ENCODE data around the gene C16orf95. TPM values are rescaled to one million over a fixed set of nuclear protein-coding genes. Genes with fewer than 3 reads are reported as not detected.

The C16orf95 gene
- total and polyA plus RNA-seq, 3 experiments from 2014 or later, result 2.5 to 8.4 (median 7.5) TPM

DNA sequence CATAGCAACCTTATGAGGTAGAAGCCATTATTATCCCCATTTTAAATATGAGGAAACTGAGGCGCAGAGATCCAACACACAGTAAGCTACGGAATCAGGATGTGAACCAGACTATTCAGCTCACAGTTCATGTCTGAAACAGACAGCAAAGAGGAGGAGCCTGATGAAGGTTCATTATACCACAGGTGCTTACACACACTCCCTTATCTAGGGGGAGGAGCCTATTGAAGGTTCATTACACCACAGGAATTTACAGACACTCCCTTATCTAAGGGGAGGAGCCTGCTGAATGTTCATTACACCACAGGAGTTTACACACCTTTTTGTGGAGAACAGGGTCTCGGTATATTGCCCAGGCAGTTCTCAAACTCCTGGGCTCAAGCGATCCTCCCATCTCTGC is 21.9 kb downstream of the C16orf95 start:
- H3K27ac ChIP-seq (ENCODE audit: low read depth, low read length), result no peak overlapping the region
- no peak overlapping the region for H3K4me3 Mint-ChIP-seq
- peak in 1 of 5 donors; percentile 8 for DNase-seq
- peaks cover 0 to 4% (median 3%) of the 10 kb centered on the region in 3 donors for H3K36me3 Mint-ChIP-seq
- H3K4me3 ChIP-seq (ENCODE audit: low read length), result no peak overlapping the region
- POLR2A ChIA-PET, result no interaction called here
- no peaks in the 10 kb centered on the region for H3K4me1 ChIP-seq (ENCODE audit: insufficient read depth, low read length)
- no peaks in the 10 kb centered on the region for H3K27me3 ChIP-seq (ENCODE audit: insufficient read depth, low read length, poor library complexity, severe bottlenecking)
- CTCF ChIA-PET, result no interaction called here
- H3K36me3 ChIP-seq (ENCODE audit: insufficient read depth, low read length), result no peaks in the 10 kb centered on the region
- H3K9me3 Mint-ChIP-seq, result peaks cover 0 to 2% (median 0%) of the 10 kb centered on the region in 5 donors
- no peak overlapping the region for H3K27ac Mint-ChIP-seq
- H3K4me1 Mint-ChIP-seq, result peaks cover 3 to 4% (median 3%) of the 10 kb centered on the region in 3 donors
- H3K9me3 ChIP-seq (ENCODE audit: low read length), result no peaks in the 10 kb centered on the region
- no peaks in the 10 kb centered on the region for H3K27me3 Mint-ChIP-seq

GRCh38 chr16:87293990-87294389 is 23.2 kb downstream of the C16orf95 start:
- CTCF ChIA-PET, result no interaction called here
- DNase-seq, result no peak
- POLR2A ChIA-PET, result no interaction called here

DNA sequence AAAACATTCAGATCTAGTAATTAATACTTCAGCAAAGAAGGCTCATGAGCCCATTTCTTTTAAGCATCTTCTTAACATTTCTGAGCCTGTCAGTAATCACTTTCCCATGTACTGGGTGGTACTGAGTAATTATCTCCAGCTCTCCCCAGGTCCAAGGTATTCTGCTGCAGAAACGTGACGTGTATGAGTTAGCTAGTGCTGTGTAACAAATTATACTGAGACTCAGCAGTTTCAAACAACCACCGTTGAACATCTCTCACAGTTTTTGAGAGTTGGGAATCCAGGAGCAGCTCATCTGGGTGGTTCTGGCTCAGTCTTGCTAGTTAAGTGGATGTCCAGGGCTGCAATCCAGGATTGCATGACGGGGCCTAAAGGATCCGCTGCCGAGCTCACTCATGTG is 25.2 kb downstream of the C16orf95 start:
- CTCF ChIA-PET, result interaction anchor here (1.6 kb wide), 1 partner anchor 102 kb away, joined by 4 read pairs; no protein-coding TSS in a partner anchor

More at GRCh38 chr16:87293990-87294389, 23.2 kb downstream of the C16orf95 start:
- Histone ChIP-seq H3K4me1 (ENCODE audit: insufficient read depth, low read length) (no peaks in the 10 kb centered on the region), H3K27me3 (ENCODE audit: insufficient read depth, low read length, poor library complexity, severe bottlenecking) (no peaks in the 10 kb centered on the region), H3K4me3 (ENCODE audit: low read length) (no peak overlapping the region), H3K27ac (ENCODE audit: low read depth, low read length) (no peak overlapping the region), H3K36me3 (ENCODE audit: insufficient read depth, low read length) (no peaks in the 10 kb centered on the region), H3K9me3 (ENCODE audit: low read length) (no peaks in the 10 kb centered on the region)
- no peaks in the 10 kb centered on the region for H3K27me3 Mint-ChIP-seq
- peaks cover 3 to 4% (median 3%) of the 10 kb centered on the region in 3 donors for H3K4me1 Mint-ChIP-seq
- H3K36me3 Mint-ChIP-seq, result peaks cover 0 to 3% (median 2%) of the 10 kb centered on the region in 3 donors
- H3K27ac Mint-ChIP-seq, result peak overlapping the region in 2 of 8 donors; percentile 59 to 94
- peaks cover 0 to 2% (median 0%) of the 10 kb centered on the region in 5 donors for H3K9me3 Mint-ChIP-seq
- H3K4me3 Mint-ChIP-seq, result no peak overlapping the region

GRCh38 chr16:87288753-87289362 is 28.3 kb downstream of the C16orf95 start:
- POLR2A ChIA-PET, result no interaction called here

More for the DNA sequence above, 25.2 kb downstream of the C16orf95 start:
- Histone ChIP-seq H3K27me3 (ENCODE audit: insufficient read depth, low read length, poor library complexity, severe bottlenecking) (no peaks in the 10 kb centered on the region), H3K4me3 (ENCODE audit: low read length) (no peak overlapping the region), H3K9me3 (ENCODE audit: low read length) (no peaks in the 10 kb centered on the region), H3K36me3 (ENCODE audit: insufficient read depth, low read length) (no peaks in the 10 kb centered on the region), H3K4me1 (ENCODE audit: insufficient read depth, low read length) (no peaks in the 10 kb centered on the region), H3K27ac (ENCODE audit: low read depth, low read length) (no peak overlapping the region)
- Mint-ChIP-seq H3K4me1 (no peaks in the 10 kb centered on the region), H3K27ac (no peak overlapping the region), H3K4me3 (no peak overlapping the region), H3K27me3 (no peaks in the 10 kb centered on the region), H3K36me3 (peaks cover 0 to 3% (median 2%) of the 10 kb centered on the region in 3 donors), H3K9me3 (peaks cover 0 to 5% (median 2%) of the 10 kb centered on the region in 5 donors)
- no peak for DNase-seq
- POLR2A ChIA-PET, result no interaction called here

GRCh38 chr16:87286839-87287626 is 30.2 kb downstream of the C16orf95 start:
- Histone ChIP-seq H3K9me3 (ENCODE audit: low read length) (no peaks in the 10 kb centered on the region), H3K4me3 (ENCODE audit: low read length) (no peak overlapping the region), H3K27me3 (ENCODE audit: insufficient read depth, low read length, poor library complexity, severe bottlenecking) (no peaks in the 10 kb centered on the region), H3K4me1 (ENCODE audit: insufficient read depth, low read length) (no peaks in the 10 kb centered on the region), H3K36me3 (ENCODE audit: insufficient read depth, low read length) (no peaks in the 10 kb centered on the region), H3K27ac (ENCODE audit: low read depth, low read length) (no peak overlapping the region)
- no peak for DNase-seq
- Mint-ChIP-seq H3K4me1 (no peaks in the 10 kb centered on the region), H3K9me3 (peaks cover 0 to 9% (median 0%) of the 10 kb centered on the region in 5 donors), H3K27me3 (no peaks in the 10 kb centered on the region), H3K27ac (no peak overlapping the region), H3K36me3 (peaks cover 0 to under 1% (median 0%) of the 10 kb centered on the region in 3 donors), H3K4me3 (no peak overlapping the region)
- ChIA-PET CTCF (interaction anchor here (1.9 kb wide), 1 partner anchor 11 kb away, joined by 5 read pairs; no protein-coding TSS in a partner anchor), POLR2A (no interaction called here)

More at GRCh38 chr16:87288753-87289362, 28.3 kb downstream of the C16orf95 start:
- no peak overlapping the region for H3K27ac Mint-ChIP-seq
- H3K4me1 ChIP-seq (ENCODE audit: insufficient read depth, low read length), result no peaks in the 10 kb centered on the region
- DNase-seq, result no peak
- no peak overlapping the region for H3K4me3 Mint-ChIP-seq
- H3K36me3 Mint-ChIP-seq, result peaks cover 0 to 3% (median 2%) of the 10 kb centered on the region in 3 donors
- H3K36me3 ChIP-seq (ENCODE audit: insufficient read depth, low read length), result no peaks in the 10 kb centered on the region
- H3K4me1 Mint-ChIP-seq, result no peaks in the 10 kb centered on the region
- no peaks in the 10 kb centered on the region for H3K27me3 ChIP-seq (ENCODE audit: insufficient read depth, low read length, poor library complexity, severe bottlenecking)
- no peaks in the 10 kb centered on the region for H3K9me3 ChIP-seq (ENCODE audit: low read length)
- no peak overlapping the region for H3K4me3 ChIP-seq (ENCODE audit: low read length)
- CTCF ChIA-PET, result no interaction called here
- no peak overlapping the region for H3K27ac ChIP-seq (ENCODE audit: low read depth, low read length)
- H3K27me3 Mint-ChIP-seq, result no peaks in the 10 kb centered on the region
- peaks cover 0 to 9% (median 2%) of the 10 kb centered on the region in 5 donors for H3K9me3 Mint-ChIP-seq

DNA sequence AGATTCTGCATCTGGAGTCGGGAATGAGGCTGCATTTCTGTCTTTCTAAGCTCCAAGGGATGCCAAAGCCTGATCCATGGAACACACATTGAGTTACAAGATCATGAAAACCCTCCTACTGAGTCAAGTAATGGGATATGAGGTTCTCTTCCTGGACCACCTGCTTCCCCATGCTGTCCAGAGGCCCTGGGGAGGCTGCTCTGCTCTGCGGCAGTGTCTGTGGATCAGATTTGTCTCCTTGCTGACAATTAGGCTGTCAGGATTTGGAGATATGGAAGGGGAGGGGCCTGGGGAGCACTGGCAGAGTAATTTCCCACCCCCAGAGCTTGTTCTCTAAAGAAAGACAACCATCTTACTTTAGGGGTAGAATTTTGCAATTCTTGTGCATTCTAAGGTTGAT is 33.0 kb downstream of the C16orf95 start:
- no peak for DNase-seq
- ChIA-PET CTCF (no interaction called here), POLR2A (no interaction called here)
- no peak overlapping the region for H3K27ac Mint-ChIP-seq
- no peaks in the 10 kb centered on the region for H3K4me1 ChIP-seq (ENCODE audit: insufficient read depth, low read length)
- H3K27ac ChIP-seq (ENCODE audit: low read depth, low read length), result no peak overlapping the region
- H3K4me3 Mint-ChIP-seq, result no peak overlapping the region
- no peaks in the 10 kb centered on the region for H3K27me3 ChIP-seq (ENCODE audit: insufficient read depth, low read length, poor library complexity, severe bottlenecking)
- H3K9me3 Mint-ChIP-seq, result peaks cover 0 to 9% (median 0%) of the 10 kb centered on the region in 5 donors
- H3K4me1 Mint-ChIP-seq, result no peaks in the 10 kb centered on the region
- peaks cover 0 to 3% (median 0%) of the 10 kb centered on the region in 3 donors for H3K36me3 Mint-ChIP-seq
- H3K4me3 ChIP-seq (ENCODE audit: low read length), result no peak overlapping the region
- no peaks in the 10 kb centered on the region for H3K36me3 ChIP-seq (ENCODE audit: insufficient read depth, low read length)
- no peaks in the 10 kb centered on the region for H3K9me3 ChIP-seq (ENCODE audit: low read length)
- H3K27me3 Mint-ChIP-seq, result peaks cover 0 to 2% of the 10 kb centered on the region in 2 donors

DNA sequence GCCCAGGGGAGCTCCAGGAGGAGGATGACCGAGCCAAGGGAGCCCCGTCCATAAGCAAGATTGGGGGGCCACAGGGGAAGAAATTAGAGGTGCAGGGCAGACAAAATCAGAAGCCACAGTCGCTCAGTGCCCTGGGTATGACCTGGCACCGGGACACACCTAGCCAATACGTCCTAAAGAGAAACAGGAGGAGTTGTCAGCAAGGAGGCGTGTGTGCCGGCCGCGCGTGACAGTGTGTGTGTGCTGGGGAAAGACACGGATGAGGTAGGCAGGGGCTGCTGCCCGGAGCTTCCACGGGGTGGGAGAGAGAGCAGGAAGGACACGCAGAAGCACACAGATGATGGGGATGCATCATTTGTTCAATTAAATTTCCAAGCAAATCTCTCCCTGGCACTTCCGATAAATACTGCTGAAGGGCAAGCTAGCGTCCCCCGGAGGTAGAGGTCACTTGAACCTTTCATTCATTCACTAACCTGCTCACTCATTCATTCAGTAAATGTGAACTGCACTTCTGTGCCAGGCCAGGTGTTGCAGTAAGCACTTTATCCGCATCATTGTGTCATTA is 38.0 kb downstream of the C16orf95 start:
- Mint-ChIP-seq H3K4me1 (peaks cover 0 to 3% (median 3%) of the 10 kb centered on the region in 3 donors), H3K36me3 (peaks cover 0 to 5% (median 0%) of the 10 kb centered on the region in 3 donors), H3K27me3 (peaks cover 5 to 11% of the 10 kb centered on the region in 2 donors), H3K27ac (no peak overlapping the region), H3K4me3 (no peak overlapping the region), H3K9me3 (no peaks in the 10 kb centered on the region)
- Histone ChIP-seq H3K27me3 (ENCODE audit: insufficient read depth, low read length, poor library complexity, severe bottlenecking) (no peaks in the 10 kb centered on the region), H3K36me3 (ENCODE audit: insufficient read depth, low read length) (no peaks in the 10 kb centered on the region), H3K9me3 (ENCODE audit: low read length) (no peaks in the 10 kb centered on the region), H3K27ac (ENCODE audit: low read depth, low read length) (no peak overlapping the region), H3K4me3 (ENCODE audit: low read length) (no peak overlapping the region), H3K4me1 (ENCODE audit: insufficient read depth, low read length) (no peaks in the 10 kb centered on the region)
- no peak for DNase-seq
- CTCF ChIA-PET, result interaction anchor here (1.2 kb wide), 1 partner anchor 14 kb away, joined by 3 read pairs; no protein-coding TSS in a partner anchor
- POLR2A ChIA-PET, result no interaction called here

Measured in CD8-positive, alpha-beta memory T cell (primary cell).